GM12801 (cell line): Measurements from ENCODE around the gene PTRH1.

Experiments used
- TF ChIP-seq, protein P1 (sequence below): IDR thresholded peaks from one replicate; pipeline ENCODE4 v1.5.1; 2011; ENCODE audit warnings: control low read depth; ENCODE audit not compliant: insufficient read length; ENCODE audit errors: extremely low read depth

PTRH1 gene

DNA sequence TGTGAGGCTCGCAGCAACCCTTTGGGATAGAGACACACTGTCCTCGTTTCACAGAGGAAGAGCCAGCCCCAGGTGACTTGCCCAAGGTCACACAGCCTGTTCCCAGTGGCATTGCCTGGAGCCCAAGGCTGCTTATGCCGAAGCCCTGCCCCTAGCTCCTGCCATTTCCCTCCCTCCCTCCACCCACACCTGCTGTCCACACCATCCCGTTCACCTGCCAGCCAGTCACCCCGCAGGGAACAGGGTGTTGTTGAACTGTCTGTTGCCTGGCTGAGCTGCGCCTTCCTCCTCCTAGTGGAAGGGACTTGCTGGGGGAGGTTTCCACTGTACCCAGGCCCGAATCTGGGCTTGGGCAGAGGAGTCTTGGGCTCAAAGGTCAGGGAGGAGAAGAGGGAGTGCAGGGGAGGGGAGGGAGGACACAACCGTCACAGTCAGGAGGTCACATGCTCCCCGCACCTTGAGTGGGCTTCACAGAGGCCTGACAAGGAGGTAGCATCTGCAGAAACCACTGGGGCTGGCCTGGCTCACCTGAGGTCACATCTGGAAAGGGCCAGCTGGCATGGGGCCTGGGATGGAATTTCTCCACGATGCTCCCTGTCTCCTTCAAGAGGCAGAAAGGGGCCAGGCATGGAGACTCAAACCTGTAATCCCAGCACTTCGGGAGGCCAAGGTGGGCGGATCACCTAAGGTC lies 6.7 kb upstream of the PTRH1 start:
- TF ChIP-seq, protein P1, sequence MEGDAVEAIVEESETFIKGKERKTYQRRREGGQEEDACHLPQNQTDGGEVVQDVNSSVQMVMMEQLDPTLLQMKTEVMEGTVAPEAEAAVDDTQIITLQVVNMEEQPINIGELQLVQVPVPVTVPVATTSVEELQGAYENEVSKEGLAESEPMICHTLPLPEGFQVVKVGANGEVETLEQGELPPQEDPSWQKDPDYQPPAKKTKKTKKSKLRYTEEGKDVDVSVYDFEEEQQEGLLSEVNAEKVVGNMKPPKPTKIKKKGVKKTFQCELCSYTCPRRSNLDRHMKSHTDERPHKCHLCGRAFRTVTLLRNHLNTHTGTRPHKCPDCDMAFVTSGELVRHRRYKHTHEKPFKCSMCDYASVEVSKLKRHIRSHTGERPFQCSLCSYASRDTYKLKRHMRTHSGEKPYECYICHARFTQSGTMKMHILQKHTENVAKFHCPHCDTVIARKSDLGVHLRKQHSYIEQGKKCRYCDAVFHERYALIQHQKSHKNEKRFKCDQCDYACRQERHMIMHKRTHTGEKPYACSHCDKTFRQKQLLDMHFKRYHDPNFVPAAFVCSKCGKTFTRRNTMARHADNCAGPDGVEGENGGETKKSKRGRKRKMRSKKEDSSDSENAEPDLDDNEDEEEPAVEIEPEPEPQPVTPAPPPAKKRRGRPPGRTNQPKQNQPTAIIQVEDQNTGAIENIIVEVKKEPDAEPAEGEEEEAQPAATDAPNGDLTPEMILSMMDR, result no peak

DNA sequence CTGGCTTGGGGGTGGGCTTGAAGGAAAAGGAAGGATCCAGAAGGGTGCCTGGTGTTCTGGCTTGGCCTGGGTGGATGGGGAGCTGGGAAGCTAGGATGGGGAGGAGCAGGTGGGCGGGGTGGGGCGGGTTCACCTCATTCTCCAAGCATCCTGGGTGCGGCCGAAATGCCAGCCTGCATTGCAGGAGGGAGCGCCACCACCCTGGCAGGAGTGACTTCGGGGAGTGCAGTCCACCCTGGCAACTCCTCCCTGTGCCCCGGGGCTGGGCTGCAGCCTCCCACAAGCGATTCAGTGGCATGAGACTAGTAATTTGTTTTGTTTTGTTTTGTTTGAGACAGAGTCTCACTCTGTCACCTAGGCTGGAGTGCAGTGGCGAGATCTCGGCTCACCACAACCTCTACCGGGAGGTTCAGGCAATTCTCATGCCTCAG lies 5.9 kb upstream of the PTRH1 start:
- TF ChIP-seq, protein P1, result no peak

DNA sequence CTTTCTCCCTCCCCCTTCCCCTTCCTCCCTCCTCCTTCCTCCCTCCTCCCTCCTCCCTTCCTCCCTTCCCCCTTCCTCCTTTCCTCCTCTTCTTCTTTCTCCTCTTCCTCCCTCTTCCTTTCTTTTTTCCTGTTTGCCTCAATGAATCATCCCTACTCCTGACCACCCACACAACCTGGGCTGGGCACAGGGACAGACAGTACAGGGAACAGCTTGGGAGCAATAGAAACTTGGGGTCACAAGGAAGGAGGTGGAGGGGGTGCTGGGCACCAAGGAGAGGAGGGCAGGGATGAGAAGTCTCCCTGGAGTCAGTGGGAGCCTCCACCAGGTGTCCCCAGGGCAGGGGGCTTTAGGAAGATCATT lies 5.4 kb upstream of the PTRH1 start:
- TF ChIP-seq, protein P1, result no peak

DNA sequence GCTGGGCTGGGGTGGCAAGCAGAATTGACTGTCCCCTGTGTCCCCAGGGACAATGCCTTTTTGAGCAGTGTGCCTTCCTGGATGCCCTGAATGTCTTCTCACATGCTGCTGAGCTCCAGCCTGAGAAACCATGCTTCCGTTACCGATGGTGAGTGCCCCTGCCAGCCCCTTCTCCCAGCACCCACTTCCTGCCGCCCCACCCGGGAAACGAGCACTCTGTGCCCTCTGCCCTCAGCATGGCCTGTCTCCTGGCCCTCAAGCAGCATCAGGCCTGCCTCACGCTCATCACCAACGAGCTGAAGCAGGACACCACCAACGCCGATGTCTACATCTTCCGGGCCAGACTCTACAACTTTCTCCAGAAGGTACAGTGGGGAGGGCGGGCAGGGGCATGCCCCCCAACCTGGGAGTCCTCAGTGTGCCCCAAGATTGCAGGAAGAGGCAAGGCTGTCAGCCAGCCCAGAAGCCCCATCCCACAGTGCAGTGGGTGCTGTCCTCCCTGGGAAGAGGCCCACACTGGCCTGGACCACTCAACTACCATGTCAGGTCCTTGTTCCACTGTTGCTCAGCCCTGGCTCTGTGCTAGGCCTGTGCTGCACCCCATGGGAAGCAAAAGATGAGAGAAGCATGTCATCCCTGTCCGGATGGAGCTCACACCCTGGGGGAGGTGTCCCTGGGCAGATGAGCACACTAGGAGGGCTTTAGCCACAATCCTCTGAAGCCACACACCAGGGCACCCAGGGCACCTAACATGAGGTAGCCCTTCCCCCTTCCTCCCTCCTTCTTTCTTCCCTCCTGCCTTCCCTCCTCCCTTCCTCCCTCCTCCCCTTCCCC lies 4.8 kb upstream of the PTRH1 start:
- TF ChIP-seq, protein P1, result no peak

DNA sequence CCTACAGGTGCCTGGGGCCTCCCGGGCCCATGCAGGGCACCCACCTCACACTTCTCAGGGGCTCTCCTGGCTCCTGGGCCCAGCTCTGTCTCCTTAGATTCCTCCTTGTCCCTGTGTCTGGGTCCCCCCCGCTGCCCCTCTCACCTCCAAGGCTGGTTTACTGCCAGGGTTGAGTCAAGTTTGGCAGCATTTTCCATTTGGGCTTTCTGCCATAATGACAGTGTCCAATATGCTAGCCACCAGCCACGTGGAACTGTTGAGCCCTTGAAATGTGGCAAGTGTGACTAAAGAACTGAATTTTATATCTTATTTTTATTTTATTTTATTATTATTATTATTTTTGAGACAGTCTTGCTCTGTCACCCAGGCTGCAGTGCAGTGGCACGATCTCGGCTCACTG lies 2.3 kb upstream of the PTRH1 start:
- TF ChIP-seq, protein P1, result no peak

DNA sequence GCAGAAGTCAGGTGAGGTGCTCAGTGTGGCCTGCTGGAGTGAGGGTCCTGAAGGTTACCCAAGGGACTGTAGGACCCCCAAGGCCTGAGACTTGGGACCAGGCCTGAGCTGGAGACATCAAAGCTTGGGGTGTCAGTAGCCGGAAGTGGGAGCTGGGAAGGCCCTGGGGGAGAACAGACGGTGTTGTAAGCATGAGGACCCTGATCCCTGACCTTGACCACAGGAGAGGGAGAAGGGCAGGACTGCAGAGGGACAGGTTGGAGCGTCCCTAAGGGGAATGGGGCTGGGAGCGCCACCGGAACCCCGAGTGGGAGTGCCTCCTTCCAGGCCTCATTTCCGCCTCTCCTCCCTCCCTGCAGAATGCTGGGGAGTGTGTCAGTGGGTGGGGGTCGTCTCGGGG lies 949 bp upstream of the PTRH1 start:
- TF ChIP-seq, protein P1, result no peak

DNA sequence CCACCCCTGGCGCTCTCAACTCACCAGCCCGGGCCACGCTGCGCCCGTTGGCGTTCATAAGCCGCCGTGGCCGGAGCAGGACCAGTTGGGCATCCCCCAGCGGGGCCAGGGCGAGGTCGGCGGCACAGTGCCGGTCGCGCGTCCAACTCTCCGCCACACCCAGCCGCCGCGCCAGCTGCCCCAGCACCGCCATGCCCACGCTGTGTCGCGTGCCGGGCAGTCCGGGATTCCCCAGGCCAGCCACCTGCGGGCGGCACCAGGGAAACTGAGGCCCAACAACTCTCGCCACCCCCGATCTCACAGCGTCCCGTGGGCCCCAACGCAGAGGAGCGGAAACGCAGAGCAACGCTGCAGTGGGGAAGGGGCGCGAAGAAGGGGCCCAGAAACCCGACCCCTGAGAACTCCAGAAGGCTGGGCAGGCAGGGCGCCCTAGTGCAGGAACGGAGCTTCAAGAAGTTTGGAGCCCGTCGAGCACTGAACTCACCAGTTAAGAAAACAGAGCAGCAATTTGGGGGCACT lies 453 bp downstream of the PTRH1 start:
- TF ChIP-seq, protein P1, result no peak
